HL-60 (cell line): ENCODE results near the gene NACC2.

ENCODE experiments used
- DNase-seq, 2 experiments: peaks; one replicate each; pipeline ENCODE4 v3.0.0-alpha.2; 2010 to 2020; ENCODE audit warnings: low read depth in 1 of 2, low spot score in 1 of 2
- H3K27ac ChIP-seq: fragments of 250-450 bp; sonication (Bioruptor Pico); replicated peaks from 2 replicates; pipeline ENCODE4 v1.5.1; 2020; ENCODE audit warnings: mild to moderate bottlenecking, moderate library complexity
- H3K27me3 ChIP-seq: fragments of 250-450 bp; sonication (Bioruptor Pico); 2 replicates; pipeline ENCODE4 v1.5.1; 2021; ENCODE audit warnings: mild to moderate bottlenecking, moderate library complexity; ENCODE audit not compliant: insufficient read depth, poor library complexity, severe bottlenecking
- H3K4me3 ChIP-seq: replicated peaks from 2 replicates; pipeline ENCODE4 v1.5.1; 2011; ENCODE audit warnings: mild to moderate bottlenecking, control low read depth, low read length; ENCODE audit not compliant: insufficient read depth
- CTCF ChIP-seq: IDR thresholded peaks from one replicate; pipeline ENCODE4 v1.5.1; 2011; ENCODE audit warnings: low read length, control low read depth, inconsistent platforms; ENCODE audit not compliant: insufficient read depth
- GABPA ChIP-seq: IDR thresholded peaks from 2 replicates; pipeline ENCODE4 v1.6.1; 2012; ENCODE audit warnings: low read depth
- POLR2AphosphoS5 ChIP-seq: IDR thresholded peaks from 2 replicates; pipeline ENCODE4 v1.6.1; 2012; ENCODE audit warnings: low read depth
- REST ChIP-seq: IDR thresholded peaks from 2 replicates; pipeline ENCODE4 v1.6.1; 2012; ENCODE audit warnings: low read depth; ENCODE audit not compliant: insufficient replicate concordance
- SPI1 ChIP-seq: IDR thresholded peaks from 2 replicates; pipeline ENCODE4 v1.6.1; 2012; ENCODE audit warnings: low read depth, mild to moderate bottlenecking, borderline replicate concordance

Gene NACC2

DNA sequence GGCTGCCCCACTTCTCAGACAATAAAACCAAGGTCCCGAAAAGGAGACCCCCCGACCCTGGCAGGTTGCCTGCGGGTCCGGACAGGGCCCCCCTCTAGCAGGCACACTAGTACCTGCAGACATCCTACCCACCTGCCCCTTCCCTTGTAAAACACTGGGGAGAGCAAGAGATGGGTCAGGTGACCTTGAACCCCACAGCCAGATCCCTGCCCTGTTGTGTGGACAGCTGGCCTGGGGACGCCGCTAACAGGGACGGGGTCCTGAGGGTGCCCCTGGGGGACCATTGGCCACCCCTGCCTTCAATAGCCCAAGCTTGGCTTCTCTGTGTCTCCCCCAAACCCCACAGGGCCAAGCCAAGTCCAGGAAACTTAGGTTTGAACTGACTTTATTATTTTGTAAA lies 88.9 kb downstream of the NACC2 start:
- Histone ChIP-seq H3K4me3 (no peak overlapping the region), H3K27ac (no peak overlapping the region), H3K27me3 (no peaks in the 10 kb centered on the region)
- DNase-seq, result no peak
- TF ChIP-seq GABPA (no peak), POLR2AphosphoS5 (no peak), REST (no peak), SPI1 (no peak), CTCF (no peak)

DNA sequence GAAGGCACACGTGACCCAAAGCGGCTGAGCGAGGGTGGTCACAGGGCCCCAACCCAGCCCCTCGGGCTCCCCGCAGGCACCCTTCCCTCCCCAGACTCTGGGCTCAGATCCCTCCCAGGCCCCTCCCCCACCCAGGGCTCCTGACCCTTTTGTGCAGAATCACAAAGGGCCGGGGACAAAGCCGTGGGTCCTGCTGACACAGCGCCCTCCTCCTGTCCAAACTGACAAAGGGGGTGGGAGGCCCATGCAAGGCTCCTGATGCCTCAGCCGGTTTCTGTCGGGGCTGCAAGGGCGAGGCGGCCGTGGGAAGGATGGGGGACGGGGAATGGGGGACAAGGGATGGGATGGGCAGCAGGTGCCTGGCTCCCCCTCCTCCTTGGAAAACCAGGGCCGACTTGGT lies 90.4 kb downstream of the NACC2 start:
- no peak overlapping the region for H3K27ac ChIP-seq
- no peaks in the 10 kb centered on the region for H3K27me3 ChIP-seq
- no peak overlapping the region for H3K4me3 ChIP-seq
- no peak for DNase-seq
- TF ChIP-seq POLR2AphosphoS5, result no peak

DNA sequence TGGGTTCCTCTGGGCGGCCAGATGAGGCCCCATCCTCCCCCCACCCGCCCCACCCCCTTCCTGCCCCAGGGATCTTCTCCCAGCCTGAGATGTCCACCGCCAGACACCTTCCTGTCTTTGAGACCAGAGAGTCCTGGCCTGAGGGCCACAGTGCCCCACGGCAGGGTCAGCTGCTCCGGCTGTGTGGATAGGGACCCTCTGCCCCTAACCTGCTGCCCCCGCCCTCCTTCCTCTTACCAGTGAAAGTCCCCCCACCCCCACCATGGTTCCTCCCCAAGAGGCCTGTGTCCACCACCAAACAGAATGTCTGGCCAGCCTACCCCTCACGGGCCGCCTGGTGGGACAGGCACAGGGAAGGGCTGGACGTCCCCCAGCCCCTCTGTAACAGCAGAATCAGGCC lies 90.9 kb downstream of the NACC2 start:
- no peak overlapping the region for H3K4me3 ChIP-seq
- TF ChIP-seq POLR2AphosphoS5, result no peak
- TF ChIP-seq CTCF, result no peak
- TF ChIP-seq GABPA, result no peak
- TF ChIP-seq REST, result no peak
- TF ChIP-seq SPI1, result no peak
- H3K27ac ChIP-seq, result no peak overlapping the region
- DNase-seq, result no peak
- no peaks in the 10 kb centered on the region for H3K27me3 ChIP-seq

DNA sequence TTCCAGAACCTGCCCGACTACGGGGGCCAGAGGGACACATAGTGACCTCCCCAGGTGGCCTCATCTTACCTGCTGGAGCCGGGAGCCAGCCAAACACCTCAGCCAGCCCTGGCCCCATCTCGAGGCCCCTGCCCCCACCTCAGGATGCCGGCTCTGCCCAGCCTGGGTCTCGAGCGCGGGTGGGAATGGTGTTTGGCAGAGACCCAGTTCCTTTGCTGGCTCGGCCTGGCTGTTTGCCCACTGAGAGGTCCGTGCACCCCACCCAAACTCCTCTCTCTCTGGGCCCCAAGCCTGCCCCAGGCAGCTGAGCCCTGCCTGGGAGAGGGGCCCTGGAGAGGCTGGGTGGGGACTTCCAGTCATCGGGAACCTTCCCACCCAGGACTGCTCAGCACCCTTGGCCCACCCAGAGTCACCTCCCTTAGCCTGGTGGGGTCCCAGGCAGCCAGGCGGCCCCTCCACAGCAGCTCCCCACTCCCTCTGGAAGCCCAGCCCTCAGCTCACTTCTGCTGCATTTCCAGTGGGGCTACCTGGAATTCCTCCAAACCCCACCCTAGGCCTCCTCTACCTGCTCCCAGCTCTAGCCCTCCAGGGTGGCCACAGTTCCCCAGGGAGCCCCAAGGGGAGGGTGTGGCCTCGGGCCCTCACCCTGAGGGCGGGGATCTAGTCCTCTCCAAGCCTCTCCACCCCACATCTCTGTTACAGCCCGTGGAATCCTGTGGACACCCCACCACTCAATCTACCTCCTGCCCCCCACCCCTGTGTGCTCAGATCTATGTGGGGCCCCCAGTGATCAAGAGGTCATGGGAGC lies 91.5 kb downstream of the NACC2 start:
- no peak for TF ChIP-seq GABPA
- no peak for TF ChIP-seq REST
- TF ChIP-seq POLR2AphosphoS5, result no peak
- TF ChIP-seq SPI1, result no peak
- TF ChIP-seq CTCF, result no peak
- Histone ChIP-seq H3K4me3 (no peak overlapping the region), H3K27ac (no peak overlapping the region), H3K27me3 (no peaks in the 10 kb centered on the region)
- no peak for DNase-seq
